MCF 10A (cell line): ENCODE data around the gene SLC39A10. TPM values are rescaled to one million over a fixed set of nuclear protein-coding genes. Genes with fewer than 3 reads are reported as not detected.

Experiments
- BruUV-seq: library from RNA; stranded (reverse); fragments of 400-500 nt; replicated peaks from 2 replicates; lab custom pipeline; 2021; lab: Mats Ljungman, UMichigan
- CTCF ChIA-PET: fragments of 300-600 bp; sonication (Branson Sonifier 250); formaldehyde crosslinking; extraction: SDS; loops from one replicate; lab custom pipeline; 2021; ENCODE audit warnings: antibody characterized with exemption, inconsistent platforms; lab: Yijun Ruan, JAX
- POLR2A ChIA-PET: fragments of 300-600, 350-650 bp; sonication (Branson Sonifier 250); formaldehyde crosslinking; extraction: SDS; loops from one replicate; lab custom pipeline; 2020; ENCODE audit warnings: antibody characterized with exemption, inconsistent platforms; lab: Yijun Ruan, JAX
- DNase-seq: peaks from one replicate; pipeline ENCODE4 v3.0.0-alpha.2; 2018; ENCODE audit not compliant: unreplicated experiment
- H3K27ac Mint-ChIP-seq: one replicate; pipeline ENCODE4 v1.8.0; 2022; ENCODE audit warnings: mild to moderate bottlenecking, low read depth, mixed read lengths; ENCODE audit not compliant: unreplicated experiment
- H3K27me3 Mint-ChIP-seq: one replicate; pipeline ENCODE4 v1.8.0; 2022; ENCODE audit warnings: mixed read lengths; ENCODE audit not compliant: insufficient read depth, unreplicated experiment
- H3K36me3 Mint-ChIP-seq: one replicate; pipeline ENCODE4 v1.8.0; 2022; ENCODE audit warnings: mild to moderate bottlenecking, moderate library complexity, mixed read lengths; ENCODE audit not compliant: insufficient read depth, unreplicated experiment
- H3K4me1 Mint-ChIP-seq: one replicate; pipeline ENCODE4 v1.8.0; 2022; ENCODE audit warnings: mixed read lengths; ENCODE audit not compliant: insufficient read depth, unreplicated experiment
- H3K4me3 Mint-ChIP-seq: one replicate; pipeline ENCODE4 v1.8.0; 2022; ENCODE audit warnings: mild to moderate bottlenecking, moderate library complexity, mixed read lengths; ENCODE audit not compliant: unreplicated experiment
- H3K9me3 Mint-ChIP-seq: one replicate; pipeline ENCODE4 v1.8.0; 2022; ENCODE audit warnings: mixed read lengths; ENCODE audit not compliant: unreplicated experiment
- intact Hi-C: fragments of 100-400 bp; cut with micrococcal nuclease; formaldehyde crosslinking; loops from 2 replicates; pipeline ENCODE4 v1.14.1; 2022
- total RNA-seq: library from RNA; stranded (reverse); gene quantifications from 2 replicates; pipeline ENCODE4 v1.2.3, GENCODE V29; 2022
- TF ChIP-seq, protein P1 (sequence below): fragments of 200-600 bp; IDR thresholded peaks from one replicate; pipeline ENCODE4 v1.8.0; 2022; ENCODE audit warnings: antibody characterized with exemption, mild to moderate bottlenecking; ENCODE audit not compliant: unreplicated experiment

SLC39A10 gene
- total RNA-seq, 1 experiment from 2014 or later = 59.8 TPM

DNA sequence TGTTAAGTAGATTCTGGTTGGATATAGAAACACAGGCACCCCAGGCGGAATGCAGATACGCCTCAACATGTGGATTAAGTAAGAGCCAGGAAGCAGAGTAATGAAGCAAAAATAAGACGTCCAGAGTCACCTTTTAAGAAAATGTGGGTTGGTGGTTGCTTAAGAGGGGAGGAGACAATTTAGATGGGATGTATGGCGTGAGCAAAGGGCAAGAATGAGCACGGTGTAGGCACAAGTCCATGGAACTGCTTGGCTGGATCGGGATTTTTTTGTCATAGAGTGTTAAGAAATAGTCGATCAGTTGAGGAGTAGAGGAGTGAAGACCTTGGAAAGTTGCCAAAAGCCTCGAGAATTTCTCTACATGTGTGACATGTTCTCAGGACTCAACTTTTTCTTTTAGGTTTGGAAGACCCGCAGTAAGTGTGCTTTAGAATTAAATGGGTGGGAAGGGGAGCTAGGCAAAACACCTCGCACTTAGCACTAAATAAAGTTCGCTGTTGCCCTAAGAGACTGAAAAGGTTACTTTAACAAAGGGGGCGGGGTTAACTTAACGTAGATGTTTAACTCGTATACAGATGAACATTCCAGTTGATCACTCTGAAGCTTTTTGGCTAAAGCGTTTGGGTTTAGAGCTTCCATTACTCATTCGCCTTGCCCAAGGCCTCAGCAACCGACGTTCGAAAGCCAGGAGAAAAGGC lies 716 bp upstream of the SLC39A10 start:
- TSS peak; percentile 70 for BruUV-seq
- Mint-ChIP-seq H3K4me1 (peaks cover 7% of the 10 kb centered on the region), H3K9me3 (no peaks in the 10 kb centered on the region), H3K27ac (peak overlapping the region; percentile 93), H3K4me3 (peak overlapping the region; percentile 81), H3K36me3 (peaks cover 24% of the 10 kb centered on the region), H3K27me3 (no peaks in the 10 kb centered on the region)
- intact Hi-C loops = loop anchor here (1.0 to 5.0 kb wide), 3 partner anchors 92 to 784 kb away; no protein-coding TSS in a partner anchor
- peak; percentile 72 for DNase-seq
- POLR2A ChIA-PET = interaction anchor here (0.7 to 5.6 kb wide), 54 partner anchors 9 to 1109 kb away, joined by 3 to 107 read pairs (median 4); partner anchors contain the start of gene DNAH7
- TF ChIP-seq, protein P1, sequence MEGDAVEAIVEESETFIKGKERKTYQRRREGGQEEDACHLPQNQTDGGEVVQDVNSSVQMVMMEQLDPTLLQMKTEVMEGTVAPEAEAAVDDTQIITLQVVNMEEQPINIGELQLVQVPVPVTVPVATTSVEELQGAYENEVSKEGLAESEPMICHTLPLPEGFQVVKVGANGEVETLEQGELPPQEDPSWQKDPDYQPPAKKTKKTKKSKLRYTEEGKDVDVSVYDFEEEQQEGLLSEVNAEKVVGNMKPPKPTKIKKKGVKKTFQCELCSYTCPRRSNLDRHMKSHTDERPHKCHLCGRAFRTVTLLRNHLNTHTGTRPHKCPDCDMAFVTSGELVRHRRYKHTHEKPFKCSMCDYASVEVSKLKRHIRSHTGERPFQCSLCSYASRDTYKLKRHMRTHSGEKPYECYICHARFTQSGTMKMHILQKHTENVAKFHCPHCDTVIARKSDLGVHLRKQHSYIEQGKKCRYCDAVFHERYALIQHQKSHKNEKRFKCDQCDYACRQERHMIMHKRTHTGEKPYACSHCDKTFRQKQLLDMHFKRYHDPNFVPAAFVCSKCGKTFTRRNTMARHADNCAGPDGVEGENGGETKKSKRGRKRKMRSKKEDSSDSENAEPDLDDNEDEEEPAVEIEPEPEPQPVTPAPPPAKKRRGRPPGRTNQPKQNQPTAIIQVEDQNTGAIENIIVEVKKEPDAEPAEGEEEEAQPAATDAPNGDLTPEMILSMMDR = no peak
- CTCF ChIA-PET = interaction anchor here (0.6 to 1.3 kb wide), 18 partner anchors 13 to 1382 kb away, joined by 3 to 6 read pairs (median 3); no protein-coding TSS in a partner anchor

- peak; percentile 78 for DNase-seq
- Mint-ChIP-seq H3K27me3 (no peaks in the 10 kb centered on the region), H3K27ac (peak overlapping the region; percentile 93), H3K4me3 (peak overlapping the region; percentile 81), H3K36me3 (peaks cover 29% of the 10 kb centered on the region), H3K9me3 (no peaks in the 10 kb centered on the region), H3K4me1 (peaks cover 8% of the 10 kb centered on the region)
- POLR2A ChIA-PET = interaction anchor here (0.7 to 5.6 kb wide), 20 partner anchors 8 to 770 kb away, joined by 3 to 107 read pairs (median 7); partner anchors contain the start of gene DNAH7
- intact Hi-C loops = loop anchor here (2.0 to 5.0 kb wide), 4 partner anchors 137 to 786 kb away; partner anchors contain the start of gene DNAH7
- CTCF ChIA-PET = interaction anchor here (0.6 to 1.0 kb wide), 4 partner anchors 39 to 1682 kb away, joined by 3 to 5 read pairs (median 4); no protein-coding TSS in a partner anchor
- TF ChIP-seq, protein P1 = no peak
- BruUV-seq = no TSS peak
Measured at GRCh38 chr2:195657634-195658540, 861 bp downstream of the SLC39A10 start.

DNA sequence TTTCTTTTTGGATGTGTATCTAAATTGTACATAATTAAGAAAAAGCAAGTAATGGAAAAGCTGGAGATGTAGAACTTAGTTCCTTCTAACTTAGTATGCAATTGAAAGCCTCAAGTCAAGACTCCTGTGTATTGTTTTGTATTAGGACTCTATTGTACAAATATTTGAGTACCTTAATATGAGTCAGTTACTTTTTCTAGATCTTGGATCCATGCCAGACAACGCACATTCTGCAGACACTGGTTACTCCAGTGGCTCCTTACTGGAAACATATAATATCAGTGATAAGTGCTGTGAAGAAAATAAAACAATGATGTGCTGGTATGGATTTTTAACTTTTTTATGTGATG lies 1.5 kb downstream of the SLC39A10 start:
- peak; percentile 85 for DNase-seq
- no TSS peak for BruUV-seq
- Mint-ChIP-seq H3K27me3 (no peaks in the 10 kb centered on the region), H3K36me3 (peaks cover 29% of the 10 kb centered on the region), H3K9me3 (no peaks in the 10 kb centered on the region), H3K27ac (peak overlapping the region; percentile 93), H3K4me1 (peaks cover 13% of the 10 kb centered on the region), H3K4me3 (peak overlapping the region; percentile 81)
- intact Hi-C loops = loop anchor here (2.0 to 5.0 kb wide), 4 partner anchors 138 to 786 kb away; partner anchors contain the start of gene DNAH7
- CTCF ChIA-PET = interaction anchor here (1.0 to 2.8 kb wide), 2 partner anchors 83 to 138 kb away, joined by 3 to 46 read pairs; no protein-coding TSS in a partner anchor
- POLR2A ChIA-PET = interaction anchor here (0.7 to 5.6 kb wide), 9 partner anchors 14 to 337 kb away, joined by 3 to 107 read pairs (median 7); no protein-coding TSS in a partner anchor
- TF ChIP-seq, protein P1 = no peak
